ENCODE measurements around the gene ZNF527. TPM values are rescaled to one million over a fixed set of nuclear protein-coding genes. Genes with fewer than 3 reads are reported as not detected.
A peak's percentile ranks its signal among the peaks of the same experiment; 100 is the strongest.

The ZNF527 gene
- 1.7 TPM in 2 replicates for polyA plus RNA-seq (2013)

GRCh38 chr19:37370880-37371661 lies at the start of gene ZNF527:
Gene ZNF527, plus strand, starts transcription at chr19:37371099. Its CDS starts 3,100 bp downstream, at chr19:37374199.
- H3K14ac ChIP-seq (ENCODE audit: low read length) = peak within 1 kb of the TSS; percentile 26
- no peaks in the 10 kb centered on the region for H3K9me3 ChIP-seq (ENCODE audit: insufficient read depth, low read depth, low read length)
- no peak within 1 kb of the TSS for H4K91ac ChIP-seq (ENCODE audit: low read depth, low read length)
- peak; percentile 87 to 94 for DNase-seq
- H3K23ac ChIP-seq (ENCODE audit: low read length) = no peak within 1 kb of the TSS
- H3K79me2 ChIP-seq (ENCODE audit: control insufficient read depth, insufficient read depth, low read length, poor library complexity) = peaks cover 3% of the 10 kb centered on the region
- H3K4ac ChIP-seq (ENCODE audit: low read depth, low read length) = no peak within 1 kb of the TSS
- no CpG with 5 or more reads among the region's 58 CpGs for WGBS (ENCODE audit: extremely low coverage, insufficient coverage, insufficient read length)
- H3K79me1 ChIP-seq (ENCODE audit: low read length) = peaks cover 5% of the 10 kb centered on the region
- H3K36me3 ChIP-seq (ENCODE audit: control insufficient read depth in 1 of 2, insufficient read depth in 2 of 2, low read length in 2 of 2) = peaks cover 0 to 7% of the 10 kb centered on the region in 2 experiments
- H4K8ac ChIP-seq (ENCODE audit: low read depth, low read length) = peak within 1 kb of the TSS; percentile 86
- H2BK5ac ChIP-seq (ENCODE audit: low read depth, low read length, poor library complexity) = no peak within 1 kb of the TSS
- peak within 1 kb of the TSS; percentile 90 for H2AFZ ChIP-seq (ENCODE audit: insufficient read depth, low read length, poor library complexity)
- peak within 1 kb of the TSS; percentile 54 for H4K12ac ChIP-seq (ENCODE audit: low read depth, low read length)
- peak within 1 kb of the TSS; percentile 82 for H3K9ac ChIP-seq (ENCODE audit: low read length)
- no peak within 1 kb of the TSS for H3K18ac ChIP-seq (ENCODE audit: low read length)
- H3K4me2 ChIP-seq (ENCODE audit: low read length) = peak within 1 kb of the TSS; percentile 69
- H3K27ac ChIP-seq (ENCODE audit: low read depth, low read length) = peak within 1 kb of the TSS; percentile 5
- H2BK120ac ChIP-seq (ENCODE audit: insufficient read depth, low read length, poor library complexity) = no peak within 1 kb of the TSS
- no peak within 1 kb of the TSS for H2BK12ac ChIP-seq (ENCODE audit: low read length)
- peak within 1 kb of the TSS; percentile 75 for H3K4me3 ChIP-seq (ENCODE audit: low read depth, low read length)
- no peaks in the 10 kb centered on the region for H3K27me3 ChIP-seq (ENCODE audit: insufficient read depth, low read length)
- H3K4me1 ChIP-seq (ENCODE audit: control insufficient read depth in 1 of 2, insufficient read depth in 2 of 2, low read length in 2 of 2) = peaks cover 0 to 2% of the 10 kb centered on the region in 2 experiments
- no peak within 1 kb of the TSS for H2AK5ac ChIP-seq (ENCODE audit: low read length)

- no peaks in the 10 kb centered on the region for H3K27me3 ChIP-seq (ENCODE audit: insufficient read depth, low read length)
- peaks cover 2% of the 10 kb centered on the region for H3K79me2 ChIP-seq (ENCODE audit: control insufficient read depth, insufficient read depth, low read length, poor library complexity)
- no peak overlapping the region for H2BK12ac ChIP-seq (ENCODE audit: low read length)
- H3K79me1 ChIP-seq (ENCODE audit: low read length) = peaks cover 2% of the 10 kb centered on the region
- H3K9me3 ChIP-seq (ENCODE audit: insufficient read depth, low read depth, low read length) = no peaks in the 10 kb centered on the region
- no peak overlapping the region for H3K18ac ChIP-seq (ENCODE audit: low read length)
- no CpG with 5 or more reads among the region's 1 CpG for WGBS (ENCODE audit: extremely low coverage, insufficient coverage, insufficient read length)
- no peak overlapping the region for H4K8ac ChIP-seq (ENCODE audit: low read depth, low read length)
- H2BK120ac ChIP-seq (ENCODE audit: insufficient read depth, low read length, poor library complexity) = no peak overlapping the region
- H2BK5ac ChIP-seq (ENCODE audit: low read depth, low read length, poor library complexity) = no peak overlapping the region
- H3K14ac ChIP-seq (ENCODE audit: low read length) = no peak overlapping the region
- no peak overlapping the region for H4K91ac ChIP-seq (ENCODE audit: low read depth, low read length)
- peak in 1 of 2 donors; percentile 12 for DNase-seq
- H2AFZ ChIP-seq (ENCODE audit: insufficient read depth, low read length, poor library complexity) = no peak overlapping the region
- no peak overlapping the region for H3K9ac ChIP-seq (ENCODE audit: low read length)
- H4K12ac ChIP-seq (ENCODE audit: low read depth, low read length) = no peak overlapping the region
- H3K36me3 ChIP-seq (ENCODE audit: control insufficient read depth in 1 of 2, insufficient read depth in 2 of 2, low read length in 2 of 2) = peaks cover 21 to 25% of the 10 kb centered on the region in 2 experiments
- peaks cover 3 to 4% of the 10 kb centered on the region in 2 experiments for H3K4me1 ChIP-seq (ENCODE audit: control insufficient read depth in 1 of 2, insufficient read depth in 2 of 2, low read length in 2 of 2)
- no peak overlapping the region for H2AK5ac ChIP-seq (ENCODE audit: low read length)
- H3K23ac ChIP-seq (ENCODE audit: low read length) = no peak overlapping the region
- no peak overlapping the region for H3K27ac ChIP-seq (ENCODE audit: low read depth, low read length)
- no peak overlapping the region for H3K4ac ChIP-seq (ENCODE audit: low read depth, low read length)
- no peak overlapping the region for H3K4me2 ChIP-seq (ENCODE audit: low read length)
- no peak overlapping the region for H3K4me3 ChIP-seq (ENCODE audit: low read depth, low read length)
Measured at GRCh38 chr19:37329686-37330085, 41.2 kb upstream of the ZNF527 start.

- no peak for DNase-seq
Measured at GRCh38 chr19:37332839-37333238, 38.1 kb upstream of the ZNF527 start.

GRCh38 chr19:37333457-37333856 lies 37.4 kb upstream of the ZNF527 start:
- Histone ChIP-seq H3K27me3 (ENCODE audit: insufficient read depth, low read length) (no peaks in the 10 kb centered on the region), H3K9me3 (ENCODE audit: insufficient read depth, low read depth, low read length) (no peaks in the 10 kb centered on the region), H3K14ac (ENCODE audit: low read length) (no peak overlapping the region), H4K12ac (ENCODE audit: low read depth, low read length) (no peak overlapping the region), H2BK120ac (ENCODE audit: insufficient read depth, low read length, poor library complexity) (no peak overlapping the region), H3K4me1 (ENCODE audit: control insufficient read depth in 1 of 2, insufficient read depth in 2 of 2, low read length in 2 of 2) (peaks cover 10 to 13% of the 10 kb centered on the region in 2 experiments), H3K36me3 (ENCODE audit: control insufficient read depth in 1 of 2, insufficient read depth in 2 of 2, low read length in 2 of 2) (peaks cover 4 to 8% of the 10 kb centered on the region in 2 experiments), H2BK12ac (ENCODE audit: low read length) (no peak overlapping the region), H3K23ac (ENCODE audit: low read length) (no peak overlapping the region), H2AK5ac (ENCODE audit: low read length) (no peak overlapping the region), H3K4me3 (ENCODE audit: low read depth, low read length) (no peak overlapping the region), H4K8ac (ENCODE audit: low read depth, low read length) (no peak overlapping the region), H3K27ac (ENCODE audit: low read depth, low read length) (no peak overlapping the region), H4K91ac (ENCODE audit: low read depth, low read length) (no peak overlapping the region), H3K79me2 (ENCODE audit: control insufficient read depth, insufficient read depth, low read length, poor library complexity) (peaks cover 5% of the 10 kb centered on the region), H3K9ac (ENCODE audit: low read length) (no peak overlapping the region), H3K18ac (ENCODE audit: low read length) (no peak overlapping the region), H2BK5ac (ENCODE audit: low read depth, low read length, poor library complexity) (no peak overlapping the region), H2AFZ (ENCODE audit: insufficient read depth, low read length, poor library complexity) (no peak overlapping the region), H3K4ac (ENCODE audit: low read depth, low read length) (no peak overlapping the region), H3K79me1 (ENCODE audit: low read length) (peaks cover 4% of the 10 kb centered on the region), H3K4me2 (ENCODE audit: low read length) (no peak overlapping the region)
- WGBS (ENCODE audit: extremely low coverage, insufficient coverage, insufficient read length) = no CpG with 5 or more reads among the region's 1 CpG
- DNase-seq = no peak

More at GRCh38 chr19:37332839-37333238, 38.1 kb upstream of the ZNF527 start:
- Histone ChIP-seq H3K4me1 (ENCODE audit: control insufficient read depth in 1 of 2, insufficient read depth in 2 of 2, low read length in 2 of 2) (peaks cover 10 to 13% of the 10 kb centered on the region in 2 experiments), H2BK5ac (ENCODE audit: low read depth, low read length, poor library complexity) (no peak overlapping the region), H3K79me1 (ENCODE audit: low read length) (peaks cover 4% of the 10 kb centered on the region), H3K27me3 (ENCODE audit: insufficient read depth, low read length) (no peaks in the 10 kb centered on the region), H3K4me2 (ENCODE audit: low read length) (no peak overlapping the region), H2BK12ac (ENCODE audit: low read length) (no peak overlapping the region), H3K27ac (ENCODE audit: low read depth, low read length) (no peak overlapping the region), H3K9me3 (ENCODE audit: insufficient read depth, low read depth, low read length) (no peaks in the 10 kb centered on the region), H3K9ac (ENCODE audit: low read length) (no peak overlapping the region), H3K4ac (ENCODE audit: low read depth, low read length) (no peak overlapping the region), H3K36me3 (ENCODE audit: control insufficient read depth in 1 of 2, insufficient read depth in 2 of 2, low read length in 2 of 2) (peaks cover 7 to 14% of the 10 kb centered on the region in 2 experiments), H3K79me2 (ENCODE audit: control insufficient read depth, insufficient read depth, low read length, poor library complexity) (peaks cover 5% of the 10 kb centered on the region), H4K91ac (ENCODE audit: low read depth, low read length) (no peak overlapping the region), H3K14ac (ENCODE audit: low read length) (no peak overlapping the region), H2AFZ (ENCODE audit: insufficient read depth, low read length, poor library complexity) (no peak overlapping the region), H2BK120ac (ENCODE audit: insufficient read depth, low read length, poor library complexity) (no peak overlapping the region), H3K18ac (ENCODE audit: low read length) (no peak overlapping the region), H4K12ac (ENCODE audit: low read depth, low read length) (no peak overlapping the region), H2AK5ac (ENCODE audit: low read length) (no peak overlapping the region), H3K4me3 (ENCODE audit: low read depth, low read length) (no peak overlapping the region), H3K23ac (ENCODE audit: low read length) (no peak overlapping the region), H4K8ac (ENCODE audit: low read depth, low read length) (no peak overlapping the region)
